GM18505 (cell line): ENCODE results near the gene SLC22A4.

ENCODE experiments used
- ATAC-seq: cut with Tn5 transposase; IDR thresholded peaks from one replicate; pipeline ENCODE4 v1.9.1; 2021; ENCODE audit not compliant: unreplicated experiment
- POLR2A ChIP-seq: IDR thresholded peaks from 4 replicates; pipeline ENCODE4 v1.6.1; 2011; ENCODE audit warnings: borderline replicate concordance; ENCODE audit not compliant: insufficient read depth, insufficient read length; ENCODE audit errors: extremely low read depth

Gene SLC22A4

DNA sequence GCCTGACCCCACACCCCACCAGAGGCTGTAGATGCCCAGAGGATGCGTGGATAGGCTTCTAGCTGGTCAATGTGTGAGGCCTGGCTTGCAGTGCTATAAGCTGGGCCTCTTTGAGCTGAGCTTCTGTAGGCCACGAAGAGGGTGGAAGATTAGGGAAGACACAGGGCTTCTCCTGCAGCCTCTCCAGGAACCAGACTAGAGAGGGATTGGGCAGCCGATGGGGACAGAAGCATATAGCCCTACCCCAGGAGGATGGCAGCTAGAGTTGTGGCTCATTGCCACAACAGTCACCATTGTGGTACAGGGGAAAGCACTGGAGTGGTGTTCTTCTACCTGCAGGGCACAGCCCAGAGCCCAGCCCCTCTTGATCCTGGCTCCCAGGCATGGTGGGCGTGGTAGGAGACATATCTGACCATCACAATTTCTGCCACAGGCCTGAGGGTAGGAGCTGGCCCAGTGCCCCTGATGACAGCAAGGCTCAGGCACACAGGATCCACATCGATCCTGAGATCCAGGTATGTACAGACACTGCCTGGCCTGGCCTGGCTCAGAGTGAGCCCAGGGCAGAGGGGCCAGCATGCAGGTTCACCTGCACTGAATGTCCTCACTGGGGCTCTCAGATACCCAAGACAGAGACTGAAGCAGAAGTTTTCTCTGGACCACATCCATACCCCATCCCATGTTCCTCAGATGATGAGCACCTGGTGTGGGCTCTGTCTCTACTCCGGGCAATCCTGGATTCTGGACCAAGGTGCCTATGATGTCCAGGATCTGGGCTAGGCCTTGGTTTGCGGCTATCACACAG is 28.0 kb upstream of the SLC22A4 start:
- ATAC-seq = no peak
- no peak for TF ChIP-seq POLR2A

DNA sequence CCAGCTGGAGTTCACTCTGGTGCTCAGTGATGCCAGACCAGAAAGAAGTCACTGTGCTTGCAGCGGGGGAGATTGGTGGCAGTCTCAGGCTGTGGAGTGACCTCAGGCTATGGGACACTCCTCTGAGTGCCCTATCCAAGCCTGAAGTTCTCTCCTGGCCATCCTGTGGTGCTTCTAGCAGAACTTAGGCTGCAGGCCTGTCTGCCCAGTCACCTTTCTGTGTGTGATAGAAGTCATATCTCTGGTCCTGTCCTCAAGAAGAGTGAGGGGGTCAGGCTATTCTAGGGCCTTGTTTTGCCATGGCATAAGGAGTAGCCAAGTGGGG is 27.4 kb upstream of the SLC22A4 start:
- ATAC-seq = no peak
- no peak for TF ChIP-seq POLR2A

DNA sequence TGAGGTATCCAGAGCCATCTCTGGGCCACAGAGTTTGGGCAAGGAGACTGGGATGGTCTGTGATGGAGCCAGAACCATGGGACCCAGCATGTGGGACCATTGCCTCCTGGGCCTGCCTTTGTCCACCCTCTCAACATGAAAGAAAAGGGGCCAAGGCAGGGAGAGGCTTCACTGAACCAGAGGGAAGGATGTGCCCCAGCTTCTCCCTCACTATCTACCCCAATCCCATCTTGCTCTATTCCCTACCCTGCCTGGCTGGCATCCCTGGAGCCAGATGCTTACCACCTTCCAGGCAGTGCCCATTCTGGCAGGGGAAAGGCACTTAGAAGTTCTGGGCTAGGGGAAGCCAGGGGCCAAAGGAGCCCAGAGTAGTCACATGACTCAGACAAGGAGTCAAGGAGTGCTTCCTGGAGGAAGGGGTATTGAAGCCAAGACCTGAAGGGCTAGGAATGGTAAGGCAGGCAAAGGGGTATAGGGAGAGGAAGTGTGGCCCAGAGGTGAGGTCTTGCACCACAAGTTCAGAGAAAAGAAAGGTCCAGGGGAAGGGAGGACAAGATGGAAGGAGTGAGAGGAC is 26.9 kb upstream of the SLC22A4 start:
- no peak for ATAC-seq

DNA sequence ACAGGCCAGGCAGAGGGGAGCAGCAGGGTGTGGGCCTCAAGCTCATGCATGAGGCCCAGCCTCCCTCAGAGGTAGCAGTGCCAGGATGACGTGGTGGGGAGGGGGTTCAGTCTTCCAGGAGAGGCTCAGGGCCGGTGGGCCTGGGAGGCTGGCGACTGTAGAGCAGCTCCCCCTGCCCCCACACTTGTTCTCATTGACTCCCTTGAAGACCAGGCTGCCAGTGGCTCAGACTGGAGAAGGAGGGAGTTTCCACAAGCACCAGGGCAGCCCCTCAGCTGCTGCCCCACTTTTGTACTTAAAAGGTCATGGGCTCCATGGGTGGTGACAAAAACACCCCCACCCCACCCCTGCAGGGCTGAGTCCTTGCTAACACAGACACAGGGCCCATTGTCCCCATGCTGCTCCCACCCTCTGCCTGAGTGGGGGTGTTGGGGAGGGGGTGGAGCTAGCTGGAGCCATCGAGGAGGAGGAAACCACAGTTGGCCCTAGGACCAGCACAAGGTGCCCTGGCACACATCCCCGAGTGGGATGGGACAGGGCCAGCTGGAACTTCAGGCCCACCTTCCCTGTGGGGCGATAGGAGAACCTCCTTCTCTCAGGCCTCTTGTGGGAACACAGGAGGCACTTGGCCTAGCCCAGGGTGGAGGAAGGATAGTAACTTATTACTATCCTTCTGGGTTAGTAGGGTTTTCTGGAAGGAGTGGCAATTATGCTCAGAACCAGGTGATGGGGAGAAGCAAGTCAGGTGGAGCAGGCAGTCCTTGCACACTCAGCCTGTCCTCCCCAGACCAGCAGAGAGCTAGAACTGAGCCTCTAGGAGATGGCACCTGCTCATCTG is 26.0 kb upstream of the SLC22A4 start:
- TF ChIP-seq POLR2A = no peak
- ATAC-seq = peak; percentile 8

More for the DNA sequence above, 26.9 kb upstream of the SLC22A4 start:
- no peak for TF ChIP-seq POLR2A

DNA sequence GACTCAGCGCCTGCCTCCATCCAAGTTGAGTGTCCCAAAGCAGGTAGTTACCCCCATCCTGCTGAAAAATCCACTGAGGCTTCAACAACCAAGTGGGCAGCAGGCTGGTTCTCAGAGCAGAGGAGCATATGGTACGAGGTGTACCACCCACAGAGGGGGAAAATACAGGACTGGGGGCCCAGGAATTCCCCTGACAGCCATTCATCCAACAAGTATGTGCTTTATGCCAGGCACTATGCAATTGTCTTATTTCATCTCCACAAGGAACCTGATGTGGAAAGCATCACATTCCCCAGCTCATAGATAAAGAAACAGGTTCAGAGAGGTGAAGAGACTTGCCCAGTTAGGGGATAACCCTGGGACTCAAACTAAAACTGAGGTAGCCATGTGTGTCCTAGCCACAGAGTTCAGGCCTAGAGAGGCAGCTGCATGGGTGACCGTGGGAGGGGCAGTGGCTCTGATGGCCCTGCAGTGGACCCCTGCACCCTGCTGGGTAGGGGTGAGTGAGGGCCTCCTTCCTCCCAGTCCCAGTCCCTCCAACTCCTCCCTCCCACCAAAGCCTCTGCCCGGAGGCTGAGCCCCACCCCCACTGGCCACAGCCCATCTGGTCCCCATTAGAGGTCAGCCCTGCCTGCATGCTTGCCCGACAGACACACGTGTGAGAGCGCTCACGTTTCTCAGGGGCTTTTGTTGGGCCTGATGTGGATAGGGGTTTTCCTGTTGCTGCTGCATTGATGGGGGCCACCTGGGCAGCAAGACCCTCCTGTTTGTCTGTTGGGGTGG is 25.2 kb upstream of the SLC22A4 start:
- TF ChIP-seq POLR2A = no peak
- ATAC-seq = peak; percentile 55

DNA sequence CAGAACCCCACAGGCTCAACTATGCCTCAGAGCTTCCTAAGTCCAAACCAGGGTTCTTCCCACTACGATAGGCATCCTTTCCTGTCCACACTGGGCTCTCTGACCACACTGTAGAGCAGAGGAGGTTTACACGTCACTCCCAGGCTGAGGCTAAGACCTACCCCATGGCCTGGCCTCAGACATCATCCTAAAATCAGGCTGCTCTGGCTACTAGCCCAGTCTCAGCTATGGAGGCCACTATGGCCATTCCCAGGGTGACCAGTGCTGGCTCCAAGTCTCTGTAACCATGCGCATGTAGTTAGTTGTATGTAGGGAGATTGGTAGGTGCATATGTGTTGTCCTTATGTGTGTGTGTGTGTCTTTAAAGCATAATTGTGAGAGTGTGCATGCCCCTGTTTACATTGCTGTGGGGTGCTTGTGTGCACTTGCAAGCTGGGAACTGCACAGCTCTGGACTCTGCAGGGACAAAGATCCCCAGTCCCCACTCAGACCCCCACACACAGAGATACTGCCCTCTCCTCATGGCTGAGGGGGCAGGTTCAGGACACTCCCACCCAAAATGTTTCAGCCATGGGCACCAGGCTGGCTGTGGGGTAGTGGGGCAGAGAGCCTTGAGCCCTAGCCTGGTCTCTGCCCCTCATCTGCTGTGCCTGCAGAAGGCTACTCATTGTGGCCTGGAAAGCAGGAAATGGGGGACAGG is 24.4 kb upstream of the SLC22A4 start:
- ATAC-seq = no peak
- TF ChIP-seq POLR2A = no peak

DNA sequence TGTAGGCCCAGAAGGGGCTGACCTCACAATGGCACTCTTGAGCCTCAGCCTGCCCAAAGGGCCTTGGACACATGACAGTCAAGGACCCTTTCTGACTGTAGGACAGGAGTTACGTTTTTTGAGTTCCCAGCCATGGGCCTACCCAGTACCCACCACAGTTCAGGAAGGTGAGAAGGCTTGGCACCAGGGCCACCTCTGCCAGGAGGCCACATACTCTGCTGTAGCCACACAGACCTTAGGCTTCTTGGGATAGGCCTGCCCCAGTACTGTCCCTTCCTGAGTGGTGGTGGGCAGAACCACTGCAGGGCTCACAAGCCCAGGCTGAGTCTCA is 23.9 kb upstream of the SLC22A4 start:
- no peak for ATAC-seq
- TF ChIP-seq POLR2A = no peak

DNA sequence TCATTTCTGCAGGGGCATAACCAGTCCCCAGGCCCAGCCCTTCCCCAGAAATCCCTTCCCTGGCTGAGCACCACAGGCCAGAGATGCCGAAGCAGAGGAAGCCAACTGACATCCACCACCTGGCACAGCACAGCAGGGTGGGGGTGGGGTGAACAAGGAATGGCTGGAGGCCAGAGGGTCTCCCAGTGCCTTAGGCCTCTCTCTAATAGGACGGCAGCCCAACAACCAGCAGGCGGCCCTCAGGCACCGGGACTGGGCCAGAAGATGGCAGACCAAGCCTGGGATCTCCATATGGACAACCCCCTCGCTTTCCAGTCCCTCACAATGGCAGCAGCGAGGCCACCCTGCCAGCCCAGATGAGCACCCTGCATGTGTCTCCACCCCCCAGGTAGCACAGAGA is 23.5 kb upstream of the SLC22A4 start:
- ATAC-seq = no peak
- TF ChIP-seq POLR2A = no peak

DNA sequence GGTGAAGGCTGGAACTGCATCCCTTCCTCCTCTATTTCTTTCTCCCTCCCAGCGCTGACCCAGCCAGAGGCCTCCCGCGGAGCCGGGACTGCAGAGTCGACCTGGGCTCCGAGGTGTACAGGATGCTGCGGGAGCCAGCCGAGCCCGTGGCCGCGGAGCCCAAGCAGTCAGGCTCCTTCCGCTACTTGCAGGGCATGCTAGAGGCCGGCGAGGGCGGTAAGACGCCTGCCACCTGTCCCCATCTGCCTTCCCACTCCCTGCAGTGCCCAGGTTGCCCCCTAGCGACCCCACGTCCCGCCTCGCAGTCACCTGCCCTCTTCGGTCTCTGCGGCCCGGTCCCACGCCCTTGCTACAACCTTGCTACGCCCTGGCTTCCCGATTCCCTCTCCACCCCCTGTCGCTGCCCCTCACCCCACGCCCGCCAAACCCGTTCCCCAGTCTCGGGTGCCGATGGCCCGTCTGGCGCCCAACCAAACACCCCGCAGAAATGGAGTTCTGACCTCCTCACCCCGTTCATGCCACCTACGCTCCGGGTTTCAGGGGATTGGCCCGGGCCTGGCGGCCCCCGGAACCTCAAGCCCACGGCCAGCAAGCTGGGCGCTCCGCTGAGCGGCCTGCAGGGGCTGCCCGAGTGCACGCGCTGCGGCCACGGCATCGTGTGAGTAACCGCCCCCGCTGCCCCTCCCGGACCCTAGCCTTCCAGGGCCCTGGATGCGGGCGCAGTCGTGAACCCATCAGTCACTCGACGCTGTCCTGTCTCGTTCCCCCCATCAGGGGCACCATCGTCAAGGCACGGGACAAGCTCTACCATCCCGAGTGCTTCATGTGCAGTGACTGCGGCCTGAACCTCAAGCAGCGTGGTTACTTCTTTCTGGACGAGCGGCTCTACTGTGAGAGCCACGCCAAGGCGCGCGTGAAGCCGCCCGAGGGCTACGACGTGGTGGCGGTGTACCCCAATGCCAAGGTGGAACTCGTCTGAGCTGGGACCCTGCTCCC is 22.6 kb upstream of the SLC22A4 start:
- no peak for TF ChIP-seq POLR2A
- ATAC-seq = no peak

DNA sequence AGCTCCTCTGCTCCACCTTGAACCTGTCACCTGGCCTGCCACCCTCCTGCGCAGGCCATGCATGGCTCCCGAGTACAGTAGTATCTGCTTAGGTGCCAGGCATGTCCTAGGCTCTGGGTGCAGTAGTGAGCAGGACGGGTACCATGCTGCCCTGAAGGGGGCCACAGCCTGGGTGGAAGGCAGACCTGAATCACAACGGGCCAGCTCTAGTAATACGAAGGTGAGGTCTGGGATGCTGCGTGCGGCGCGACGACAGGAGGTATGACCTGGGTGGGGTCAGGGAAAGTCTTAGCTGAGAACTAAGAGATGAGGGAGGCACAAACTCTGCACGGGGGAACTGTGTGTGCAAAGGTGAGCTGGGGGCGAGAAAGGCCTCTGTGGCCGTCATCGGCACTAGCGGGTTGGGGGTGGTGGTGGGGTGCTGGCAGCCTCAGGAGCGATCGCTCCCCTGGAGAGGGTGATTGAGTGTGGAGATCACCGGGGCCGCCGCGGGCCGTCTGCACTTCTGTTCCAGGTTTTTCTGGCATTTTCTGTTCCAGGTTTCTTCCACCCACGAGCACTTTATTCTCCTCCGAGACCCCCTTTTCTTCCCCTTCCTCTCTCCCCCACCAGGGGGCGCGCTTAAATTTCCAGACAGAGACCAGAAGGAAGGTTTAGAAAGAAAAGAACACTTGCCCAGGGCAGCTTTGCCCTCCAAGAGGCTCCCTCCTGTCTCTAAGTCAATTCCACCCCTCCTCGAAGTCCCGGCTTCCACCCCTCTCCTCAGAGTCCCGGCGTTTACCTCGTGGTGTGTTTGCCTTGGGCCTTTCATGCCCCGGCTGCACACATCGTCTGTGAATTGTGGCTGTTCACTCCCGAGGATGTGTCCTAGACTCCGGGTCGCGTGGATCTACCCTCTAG is 21.6 kb upstream of the SLC22A4 start:
- no peak for TF ChIP-seq POLR2A

DNA sequence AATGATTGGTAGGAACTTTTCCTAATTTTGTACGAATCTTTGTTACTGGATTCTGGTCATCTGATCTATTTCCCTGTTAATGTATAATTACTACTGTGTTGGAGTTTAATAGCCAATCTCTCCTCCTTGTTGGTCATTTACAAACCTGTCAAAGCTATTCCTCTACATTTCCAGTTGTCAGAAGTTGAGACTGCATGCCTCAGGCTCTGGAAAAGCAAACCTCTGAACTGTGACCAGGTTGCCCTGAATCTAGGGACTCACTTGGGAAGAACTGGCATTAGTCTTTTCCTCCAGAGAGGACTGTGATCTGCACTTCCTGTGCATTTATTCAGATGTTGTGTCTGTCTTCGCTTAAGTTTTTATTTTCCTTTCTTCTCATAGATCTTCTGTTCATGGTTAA is 20.6 kb upstream of the SLC22A4 start:
- no peak for TF ChIP-seq POLR2A
- no peak for ATAC-seq

More for the DNA sequence above, 21.6 kb upstream of the SLC22A4 start:
- no peak for ATAC-seq
